Lung (tissue), 12 donors: ENCODE results near the gene IGFL4. TPM values are rescaled to one million over a fixed set of nuclear protein-coding genes. Genes with fewer than 3 reads are reported as not detected.
A peak's percentile ranks its signal among the peaks of the same experiment; 100 is the strongest.

Source experiments
- ATAC-seq: fragments of 200-7000 bp; cut with Tn5 transposase; one replicate; pipeline ENCODE4 v1.9.1; 2020; ENCODE audit warnings: moderate number of reproducible peaks; ENCODE audit not compliant: insufficient read depth, low FRiP score
- DNase-seq, 3 donors: peaks; one replicate each; pipeline ENCODE4 v3.0.0-alpha.2; 2013 to 2017
- H3K27ac ChIP-seq, 2 donors: one replicate each; pipeline ENCODE4 v1.5.1; 2013; ENCODE audit warnings: mild to moderate bottlenecking in 2 of 2, moderate library complexity in 2 of 2, control low read depth in 1 of 2, inconsistent platforms in 1 of 2, low read depth in 1 of 2, low read length in 1 of 2
- H3K27me3 ChIP-seq, 3 donors: one replicate each; pipeline ENCODE4 v1.5.1; 2013; ENCODE audit warnings: low read length in 2 of 3; ENCODE audit not compliant: control insufficient read depth in 3 of 3, insufficient read depth in 3 of 3
- H3K36me3 ChIP-seq, 4 donors: one replicate each; pipeline ENCODE4 v1.5.1; 2013; ENCODE audit warnings: low read length in 4 of 4, mild to moderate bottlenecking in 1 of 4, moderate library complexity in 1 of 4; ENCODE audit not compliant: control insufficient read depth in 4 of 4, insufficient read depth in 4 of 4
- H3K4me1 ChIP-seq, 5 donors: one replicate each; pipeline ENCODE4 v1.5.1; 2013; ENCODE audit warnings: low read length in 5 of 5, mild to moderate bottlenecking in 2 of 5, moderate library complexity in 1 of 5; ENCODE audit not compliant: control insufficient read depth in 5 of 5, insufficient read depth in 5 of 5
- H3K4me3 ChIP-seq: one replicate; pipeline ENCODE4 v1.5.1; 2013; ENCODE audit warnings: mild to moderate bottlenecking, control low read depth, moderate library complexity
- H3K9ac ChIP-seq, 2 donors: one replicate each; pipeline ENCODE4 v1.5.1; 2013; ENCODE audit warnings: low read length in 2 of 2, control low read depth in 1 of 2; ENCODE audit not compliant: insufficient read depth in 1 of 2
- H3K9me3 ChIP-seq, 4 donors: one replicate each; pipeline ENCODE4 v1.5.1; 2013; ENCODE audit warnings: low read length in 3 of 4, mild to moderate bottlenecking in 1 of 4, moderate library complexity in 1 of 4; ENCODE audit not compliant: control insufficient read depth in 4 of 4, insufficient read depth in 3 of 4
- WGBS, 2 donors: extraction: QIAGEN DNeasy Blood & Tissue Kit; methylation state at CpG; one replicate each; pipeline ENCODE4 v1.1.7; 2013; 5-methylcytosine and 5-hydroxymethylcytosine counted together
- polyA plus RNA-seq, 2 donors: library from polyadenylated mRNA; stranded (reverse); fragments of 200-250 nt; gene quantifications; one replicate each; pipeline ENCODE4 v1.2.1, GENCODE V29; 2013
- total RNA-seq, 2 donors: library from RNA; depleted of rRNA in 1 of 2; stranded (reverse); fragments of >200 nt in 1 of 2; gene quantifications; one replicate each; pipeline ENCODE4 v1.2.1, GENCODE V29; 2014 to 2021
- TF ChIP-seq, protein P1 (sequence below): IDR thresholded peaks from 2 replicates; pipeline ENCODE4 v1.5.1; 2012; ENCODE audit warnings: mild to moderate bottlenecking; ENCODE audit errors: control extremely low read depth, extremely low read depth
- donor health status: control.
- donor health status: control.
- donor health status: Bipolar disorder and iron deficiency.
- donor health status: healthy.
- donor health status: DM: yes; HTN: yes; CAD: no.

Gene IGFL4
- total and polyA plus RNA-seq, 4 donors = not detected

DNA sequence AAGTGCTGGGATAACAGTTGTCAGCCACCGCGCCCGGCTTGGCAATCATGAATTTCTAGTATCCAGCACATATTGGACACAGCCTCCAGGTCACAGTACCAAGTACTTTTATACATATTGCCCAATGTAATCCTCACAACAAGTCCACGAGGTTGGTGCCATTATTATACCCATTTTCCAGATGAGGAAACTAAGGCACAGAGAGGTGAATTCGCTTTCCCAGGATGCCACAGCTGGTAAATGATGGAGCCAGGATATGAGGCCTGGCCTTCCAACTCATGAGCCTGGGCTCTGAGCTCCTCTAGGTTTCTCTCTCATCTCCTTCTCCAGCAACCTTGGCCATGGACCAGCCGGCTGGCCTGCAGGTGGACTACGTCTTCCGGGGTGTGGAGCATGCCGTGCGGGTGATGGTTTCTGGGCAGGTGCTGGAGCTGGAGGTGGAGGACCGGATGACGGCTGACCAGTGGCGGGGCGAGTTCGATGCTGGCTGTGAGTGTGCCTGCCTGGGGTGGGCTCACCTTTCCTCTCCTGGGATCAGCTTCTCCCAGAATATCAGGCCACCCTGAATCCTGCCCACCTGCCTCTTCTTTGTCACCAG is 38.0 kb downstream of the IGFL4 start:
- Histone ChIP-seq H3K4me1 (peaks cover 0 to 15% (median 7%) of the 10 kb centered on the region in 5 donors), H3K4me3 (no peak overlapping the region), H3K9me3 (no peaks in the 10 kb centered on the region), H3K27me3 (no peaks in the 10 kb centered on the region), H3K27ac (no peak overlapping the region), H3K36me3 (peaks cover 0 to 3% (median 1%) of the 10 kb centered on the region in 4 donors), H3K9ac (no peak overlapping the region)
- no peak for DNase-seq
- TF ChIP-seq, protein P1, sequence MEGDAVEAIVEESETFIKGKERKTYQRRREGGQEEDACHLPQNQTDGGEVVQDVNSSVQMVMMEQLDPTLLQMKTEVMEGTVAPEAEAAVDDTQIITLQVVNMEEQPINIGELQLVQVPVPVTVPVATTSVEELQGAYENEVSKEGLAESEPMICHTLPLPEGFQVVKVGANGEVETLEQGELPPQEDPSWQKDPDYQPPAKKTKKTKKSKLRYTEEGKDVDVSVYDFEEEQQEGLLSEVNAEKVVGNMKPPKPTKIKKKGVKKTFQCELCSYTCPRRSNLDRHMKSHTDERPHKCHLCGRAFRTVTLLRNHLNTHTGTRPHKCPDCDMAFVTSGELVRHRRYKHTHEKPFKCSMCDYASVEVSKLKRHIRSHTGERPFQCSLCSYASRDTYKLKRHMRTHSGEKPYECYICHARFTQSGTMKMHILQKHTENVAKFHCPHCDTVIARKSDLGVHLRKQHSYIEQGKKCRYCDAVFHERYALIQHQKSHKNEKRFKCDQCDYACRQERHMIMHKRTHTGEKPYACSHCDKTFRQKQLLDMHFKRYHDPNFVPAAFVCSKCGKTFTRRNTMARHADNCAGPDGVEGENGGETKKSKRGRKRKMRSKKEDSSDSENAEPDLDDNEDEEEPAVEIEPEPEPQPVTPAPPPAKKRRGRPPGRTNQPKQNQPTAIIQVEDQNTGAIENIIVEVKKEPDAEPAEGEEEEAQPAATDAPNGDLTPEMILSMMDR = no peak
- 97 to 98% methylated on average over 14 to 15 of the region's 15 CpGs for WGBS, 2 donors
- ATAC-seq = no peak

DNA sequence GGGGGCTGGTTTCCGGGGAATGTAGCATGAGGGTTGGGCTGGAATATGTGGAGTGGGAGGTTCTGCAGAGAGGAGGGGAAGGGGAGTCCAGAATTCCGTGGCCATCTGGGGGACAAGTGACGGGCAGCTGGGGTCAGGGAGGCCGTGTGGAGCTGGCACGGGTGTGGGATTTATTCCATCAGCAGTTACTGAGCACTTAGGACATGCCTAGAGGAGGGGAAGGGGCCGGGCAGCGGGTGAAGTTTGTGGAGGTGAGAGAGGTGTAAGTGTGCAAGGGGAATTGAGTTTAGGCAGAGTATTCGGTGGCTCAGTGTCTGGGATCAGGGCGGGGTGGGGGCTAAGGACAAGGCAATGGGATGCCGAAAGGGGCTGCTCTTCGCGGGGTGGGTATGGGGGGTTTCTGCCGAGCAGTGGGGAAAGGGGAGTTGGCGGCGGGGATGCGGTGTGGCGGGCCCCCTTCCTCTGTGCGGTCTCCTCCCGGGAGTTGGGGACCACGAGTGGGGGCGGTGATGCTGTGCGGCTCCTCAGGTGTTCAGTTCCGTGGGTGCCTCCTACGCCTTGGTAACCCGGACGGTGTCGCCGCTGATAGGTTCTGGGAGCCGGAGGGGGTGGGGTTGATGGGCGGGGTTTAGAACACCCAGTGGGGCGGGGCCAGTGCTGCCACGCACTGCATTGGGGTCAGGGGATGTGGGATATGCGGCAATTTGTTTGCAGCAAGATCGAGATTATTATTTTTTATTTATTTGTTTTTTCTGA is 40.1 kb downstream of the IGFL4 start:
- Histone ChIP-seq H3K9me3 (no peaks in the 10 kb centered on the region), H3K27ac (no peak overlapping the region), H3K4me1 (peaks cover 3 to 18% (median 12%) of the 10 kb centered on the region in 5 donors), H3K4me3 (no peak overlapping the region), H3K36me3 (no peaks in the 10 kb centered on the region), H3K9ac (no peak overlapping the region), H3K27me3 (no peaks in the 10 kb centered on the region)
- WGBS, 2 donors = 3 to 6% methylated on average over 32 to 34 of the region's 34 CpGs
- ATAC-seq (peak; percentile 47), DNase-seq (peak in 1 of 3 donors; percentile 44)
- TF ChIP-seq, protein P1 = no peak

DNA sequence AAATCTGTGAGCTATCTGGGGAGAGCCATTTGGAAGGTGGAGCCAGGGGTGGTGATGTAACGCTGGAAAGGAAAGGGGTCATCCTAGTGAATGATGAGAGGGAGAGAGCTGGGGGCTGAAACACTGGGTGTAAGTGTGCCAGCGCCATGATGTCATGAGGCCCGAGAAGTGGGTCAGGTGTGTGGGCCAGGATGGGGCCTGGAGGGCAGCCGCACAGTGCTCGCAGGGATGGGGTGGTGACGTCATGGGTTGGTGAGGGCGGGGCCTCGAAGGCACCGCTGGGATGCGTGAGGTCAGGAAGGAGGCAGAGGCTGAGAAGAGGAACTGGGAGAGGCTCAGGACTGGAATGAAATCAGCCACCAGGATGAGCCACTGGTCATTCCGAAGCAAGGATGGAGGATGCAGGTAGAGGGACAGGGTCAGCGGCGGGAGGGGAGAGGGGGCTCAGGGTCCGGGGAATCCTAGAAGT is 41.1 kb downstream of the IGFL4 start:
- 18 to 23% methylated on average over 14 of the region's 14 CpGs for WGBS, 2 donors
- ATAC-seq = no peak
- Histone ChIP-seq H3K36me3 (no peaks in the 10 kb centered on the region), H3K9me3 (no peaks in the 10 kb centered on the region), H3K4me3 (no peak overlapping the region), H3K27ac (no peak overlapping the region), H3K4me1 (peaks cover 3 to 20% (median 12%) of the 10 kb centered on the region in 5 donors), H3K9ac (no peak overlapping the region), H3K27me3 (no peaks in the 10 kb centered on the region)
- TF ChIP-seq, protein P1 = no peak
- peak in 1 of 3 donors; percentile 37 for DNase-seq
